ENCODE measurements around the gene FCHO1.

Gene FCHO1

GRCh38 chr19:17711851-17712250 is 39.4 kb upstream of the FCHO1 start:
- no peak overlapping the region for H3K4me3 ChIP-seq (replicated peaks; ENCODE audit: insufficient read depth, low read length)
- no peak for TF ChIP-seq POLR2AphosphoS5 (IDR thresholded peaks at IDR 0.05; ENCODE audit: low read depth)
- TF ChIP-seq SPI1 (IDR thresholded peaks at IDR 0.05; ENCODE audit: borderline replicate concordance, low read depth): no peak
- no peak for TF ChIP-seq REST (IDR thresholded peaks at IDR 0.05; ENCODE audit: insufficient replicate concordance, low read depth)
- no peak for TF ChIP-seq GABPA (IDR thresholded peaks at IDR 0.05; ENCODE audit: low read depth)
- TF ChIP-seq CTCF (IDR thresholded peaks at IDR 0.05; ENCODE audit: insufficient read depth, low read length): no peak
- H3K27ac ChIP-seq (replicated peaks): no peak overlapping the region
- no peak for DNase-seq (ENCODE audit: low read depth in 1 of 2, low spot score in 1 of 2)
- H3K27me3 ChIP-seq (ENCODE audit: insufficient read depth, poor library complexity, severe bottlenecking): no peaks in the 10 kb centered on the region

GRCh38 chr19:17716309-17716929 is 34.9 kb upstream of the FCHO1 start:
- no peak overlapping the region for H3K27ac ChIP-seq (replicated peaks)
- no peak overlapping the region for H3K4me3 ChIP-seq (replicated peaks; ENCODE audit: insufficient read depth, low read length)
- no peak for DNase-seq (ENCODE audit: low read depth in 1 of 2, low spot score in 1 of 2)
- no peaks in the 10 kb centered on the region for H3K27me3 ChIP-seq (ENCODE audit: insufficient read depth, poor library complexity, severe bottlenecking)
- no peak for TF ChIP-seq GABPA (IDR thresholded peaks at IDR 0.05; ENCODE audit: low read depth)
- no peak for TF ChIP-seq CTCF (IDR thresholded peaks at IDR 0.05; ENCODE audit: insufficient read depth, low read length)

GRCh38 chr19:17718550-17718946 is 32.7 kb upstream of the FCHO1 start:
- H3K4me3 ChIP-seq (replicated peaks; ENCODE audit: insufficient read depth, low read length): peak overlapping the region; percentile 98
- no peaks in the 10 kb centered on the region for H3K27me3 ChIP-seq (ENCODE audit: insufficient read depth, poor library complexity, severe bottlenecking)
- DNase-seq (ENCODE audit: low read depth in 1 of 2, low spot score in 1 of 2): peak in 1 of 2 experiments; percentile 39
- peak overlapping the region; percentile 73 for H3K27ac ChIP-seq (replicated peaks)
- TF ChIP-seq POLR2AphosphoS5 (IDR thresholded peaks at IDR 0.05; ENCODE audit: low read depth) (no peak), REST (IDR thresholded peaks at IDR 0.05; ENCODE audit: insufficient replicate concordance, low read depth) (no peak), CTCF (IDR thresholded peaks at IDR 0.05; ENCODE audit: insufficient read depth, low read length) (no peak)

Measured in HL-60 (cell line).